Neural cell (in vitro differentiated cells): ENCODE data around the gene RFX8.

Experiments used
- EP300 ChIP-seq: fragments of 450-650 bp; conservative IDR thresholded peaks from 2 replicates; pipeline ENCODE4 v1.6.1; 2014; ENCODE audit warnings: antibody characterized with exemption, mild to moderate bottlenecking, moderate library complexity; ENCODE audit not compliant: poor library complexity, severe bottlenecking
- EZH2 ChIP-seq: fragments of 200-600, 300-800 bp; shearing (Covaris generic), sonication (generic); IDR thresholded peaks from 2 replicates; pipeline ENCODE4 v1.6.1; 2014; ENCODE audit warnings: antibody characterized with exemption, low read length, borderline replicate concordance, mild to moderate bottlenecking; ENCODE audit not compliant: insufficient read depth, poor library complexity, severe bottlenecking
- POLR2AphosphoS5 ChIP-seq: IDR thresholded peaks from 2 replicates; pipeline ENCODE4 v1.6.1; 2012
- RAD21 ChIP-seq: fragments of 450-650 bp; conservative IDR thresholded peaks from 2 replicates; pipeline ENCODE4 v1.6.1; 2014; ENCODE audit warnings: antibody characterized with exemption, mild to moderate bottlenecking, moderate library complexity
- SMC3 ChIP-seq: fragments of 450-650 bp; conservative IDR thresholded peaks from 2 replicates; pipeline ENCODE4 v1.6.1; 2014; ENCODE audit warnings: antibody characterized with exemption, mild to moderate bottlenecking, moderate library complexity; ENCODE audit not compliant: poor library complexity
- TAF1 ChIP-seq: IDR thresholded peaks from 2 replicates; pipeline ENCODE4 v1.6.1; 2012; ENCODE audit warnings: low read depth
- TF ChIP-seq, protein P1 (sequence below): fragments of 450-650 bp; IDR thresholded peaks from 2 replicates; pipeline ENCODE4 v1.5.1; 2014; ENCODE audit warnings: antibody characterized with exemption, mild to moderate bottlenecking, moderate library complexity; ENCODE audit not compliant: poor library complexity, severe bottlenecking
- TF ChIP-seq, protein P2 (sequence below): IDR thresholded peaks from 2 replicates; pipeline ENCODE4 v1.6.1; 2012; ENCODE audit warnings: borderline replicate concordance

GRCh38 chr2:101379091-101379490, 95.8 kb downstream of the RFX8 start:
- TF ChIP-seq, protein P1, sequence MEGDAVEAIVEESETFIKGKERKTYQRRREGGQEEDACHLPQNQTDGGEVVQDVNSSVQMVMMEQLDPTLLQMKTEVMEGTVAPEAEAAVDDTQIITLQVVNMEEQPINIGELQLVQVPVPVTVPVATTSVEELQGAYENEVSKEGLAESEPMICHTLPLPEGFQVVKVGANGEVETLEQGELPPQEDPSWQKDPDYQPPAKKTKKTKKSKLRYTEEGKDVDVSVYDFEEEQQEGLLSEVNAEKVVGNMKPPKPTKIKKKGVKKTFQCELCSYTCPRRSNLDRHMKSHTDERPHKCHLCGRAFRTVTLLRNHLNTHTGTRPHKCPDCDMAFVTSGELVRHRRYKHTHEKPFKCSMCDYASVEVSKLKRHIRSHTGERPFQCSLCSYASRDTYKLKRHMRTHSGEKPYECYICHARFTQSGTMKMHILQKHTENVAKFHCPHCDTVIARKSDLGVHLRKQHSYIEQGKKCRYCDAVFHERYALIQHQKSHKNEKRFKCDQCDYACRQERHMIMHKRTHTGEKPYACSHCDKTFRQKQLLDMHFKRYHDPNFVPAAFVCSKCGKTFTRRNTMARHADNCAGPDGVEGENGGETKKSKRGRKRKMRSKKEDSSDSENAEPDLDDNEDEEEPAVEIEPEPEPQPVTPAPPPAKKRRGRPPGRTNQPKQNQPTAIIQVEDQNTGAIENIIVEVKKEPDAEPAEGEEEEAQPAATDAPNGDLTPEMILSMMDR: no peak
- TF ChIP-seq TAF1: no peak
- TF ChIP-seq RAD21: no peak
- no peak for TF ChIP-seq SMC3
- no peak for TF ChIP-seq EZH2
- no peak for TF ChIP-seq POLR2AphosphoS5
- no peak for TF ChIP-seq EP300
- TF ChIP-seq, protein P2, sequence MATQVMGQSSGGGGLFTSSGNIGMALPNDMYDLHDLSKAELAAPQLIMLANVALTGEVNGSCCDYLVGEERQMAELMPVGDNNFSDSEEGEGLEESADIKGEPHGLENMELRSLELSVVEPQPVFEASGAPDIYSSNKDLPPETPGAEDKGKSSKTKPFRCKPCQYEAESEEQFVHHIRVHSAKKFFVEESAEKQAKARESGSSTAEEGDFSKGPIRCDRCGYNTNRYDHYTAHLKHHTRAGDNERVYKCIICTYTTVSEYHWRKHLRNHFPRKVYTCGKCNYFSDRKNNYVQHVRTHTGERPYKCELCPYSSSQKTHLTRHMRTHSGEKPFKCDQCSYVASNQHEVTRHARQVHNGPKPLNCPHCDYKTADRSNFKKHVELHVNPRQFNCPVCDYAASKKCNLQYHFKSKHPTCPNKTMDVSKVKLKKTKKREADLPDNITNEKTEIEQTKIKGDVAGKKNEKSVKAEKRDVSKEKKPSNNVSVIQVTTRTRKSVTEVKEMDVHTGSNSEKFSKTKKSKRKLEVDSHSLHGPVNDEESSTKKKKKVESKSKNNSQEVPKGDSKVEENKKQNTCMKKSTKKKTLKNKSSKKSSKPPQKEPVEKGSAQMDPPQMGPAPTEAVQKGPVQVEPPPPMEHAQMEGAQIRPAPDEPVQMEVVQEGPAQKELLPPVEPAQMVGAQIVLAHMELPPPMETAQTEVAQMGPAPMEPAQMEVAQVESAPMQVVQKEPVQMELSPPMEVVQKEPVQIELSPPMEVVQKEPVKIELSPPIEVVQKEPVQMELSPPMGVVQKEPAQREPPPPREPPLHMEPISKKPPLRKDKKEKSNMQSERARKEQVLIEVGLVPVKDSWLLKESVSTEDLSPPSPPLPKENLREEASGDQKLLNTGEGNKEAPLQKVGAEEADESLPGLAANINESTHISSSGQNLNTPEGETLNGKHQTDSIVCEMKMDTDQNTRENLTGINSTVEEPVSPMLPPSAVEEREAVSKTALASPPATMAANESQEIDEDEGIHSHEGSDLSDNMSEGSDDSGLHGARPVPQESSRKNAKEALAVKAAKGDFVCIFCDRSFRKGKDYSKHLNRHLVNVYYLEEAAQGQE: no peak
